DMS53 (cell line): ENCODE results near the gene MAPK4.

Experiments
- DNase-seq: peaks from one replicate; lab custom pipeline; 2025; lab: John Stamatoyannopoulos, UW

MAPK4 gene

DNA sequence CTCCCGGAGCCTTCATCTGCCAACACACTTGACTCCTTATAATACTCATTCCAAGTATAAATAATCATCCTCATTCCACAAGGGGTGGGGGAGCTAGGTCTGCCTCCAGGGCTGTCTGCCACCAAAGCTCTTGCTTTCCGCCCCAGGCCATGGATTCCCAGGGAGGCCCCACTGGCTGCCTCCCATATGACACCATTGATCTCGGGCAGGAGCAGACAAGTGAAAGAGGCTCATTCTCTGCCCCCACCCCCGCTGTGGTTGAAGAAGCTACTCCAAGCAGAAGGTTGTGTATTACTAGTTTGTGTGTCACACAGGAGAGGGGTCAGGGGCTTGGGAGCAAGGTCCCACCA lies 160.4 kb downstream of the MAPK4 start:
- no peak for DNase-seq

DNA sequence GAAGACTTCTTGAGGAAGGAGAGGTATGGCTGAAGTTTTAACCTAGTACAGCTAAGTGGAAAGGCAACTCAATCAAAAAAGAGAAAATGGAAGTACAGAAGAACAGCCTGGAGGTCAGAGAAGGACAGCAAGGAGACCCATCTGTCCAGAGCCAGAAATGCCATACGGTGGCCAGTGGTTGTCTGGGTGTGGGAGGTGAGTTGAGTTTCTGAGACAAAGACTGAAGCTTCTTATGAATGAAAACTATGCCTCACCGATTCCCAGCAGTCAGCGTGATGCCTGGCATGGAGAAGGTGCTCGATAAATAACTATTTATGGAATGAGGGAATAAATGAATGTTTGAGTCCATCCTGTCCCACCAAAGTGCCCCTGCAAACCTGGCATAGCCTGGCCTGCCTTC lies 161.1 kb downstream of the MAPK4 start:
- no peak for DNase-seq

DNA sequence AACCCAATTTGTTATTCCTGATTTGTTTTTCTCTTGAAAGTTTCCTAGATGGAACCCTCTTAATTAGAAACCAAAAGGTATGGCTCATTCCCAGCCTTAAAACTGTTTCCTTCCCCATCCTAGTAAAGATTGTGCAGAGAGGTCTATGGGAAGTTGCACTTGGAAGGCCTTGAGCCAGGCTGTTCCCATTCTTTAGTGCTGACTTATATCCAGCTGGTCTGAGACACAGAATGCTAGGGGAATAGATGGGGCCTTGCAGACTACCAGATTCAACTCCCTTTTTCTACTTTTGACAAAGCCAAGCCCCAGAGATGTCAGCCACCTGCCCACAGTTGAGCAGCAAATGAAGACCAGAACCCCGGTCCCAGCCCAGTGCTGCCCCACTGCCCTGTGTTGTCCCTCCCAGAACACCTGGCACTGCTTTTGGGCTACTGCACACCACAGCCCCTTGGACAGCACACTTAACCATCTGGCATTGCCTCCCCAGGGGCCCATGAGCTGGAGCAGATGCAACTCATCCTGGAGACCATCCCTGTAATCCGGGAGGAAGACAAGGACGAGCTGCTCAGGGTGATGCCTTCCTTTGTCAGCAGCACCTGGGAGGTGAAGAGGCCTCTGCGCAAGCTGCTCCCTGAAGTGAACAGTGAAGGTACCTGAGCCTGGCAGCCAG lies 161.7 kb downstream of the MAPK4 start:
- DNase-seq = no peak

DNA sequence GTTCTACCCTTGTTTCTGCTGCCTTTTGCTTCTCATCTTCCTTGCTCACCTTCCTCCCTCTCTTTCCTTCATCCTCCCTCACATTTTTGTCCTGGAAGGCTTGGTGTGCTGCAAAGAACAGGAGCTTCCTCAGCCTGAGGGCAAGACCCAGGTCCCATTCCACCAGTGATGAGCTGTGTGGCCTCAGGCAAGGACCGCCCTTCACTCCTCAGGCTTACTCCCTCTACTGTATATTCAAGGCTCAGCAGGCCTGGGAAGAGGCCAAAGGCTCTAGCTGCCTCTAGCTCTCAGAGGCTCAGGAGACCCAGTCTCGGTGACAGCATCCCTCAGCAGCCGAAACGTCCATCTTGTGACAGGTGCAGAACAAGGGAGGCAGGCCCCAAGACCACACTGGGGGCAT lies 162.4 kb downstream of the MAPK4 start:
- no peak for DNase-seq

DNA sequence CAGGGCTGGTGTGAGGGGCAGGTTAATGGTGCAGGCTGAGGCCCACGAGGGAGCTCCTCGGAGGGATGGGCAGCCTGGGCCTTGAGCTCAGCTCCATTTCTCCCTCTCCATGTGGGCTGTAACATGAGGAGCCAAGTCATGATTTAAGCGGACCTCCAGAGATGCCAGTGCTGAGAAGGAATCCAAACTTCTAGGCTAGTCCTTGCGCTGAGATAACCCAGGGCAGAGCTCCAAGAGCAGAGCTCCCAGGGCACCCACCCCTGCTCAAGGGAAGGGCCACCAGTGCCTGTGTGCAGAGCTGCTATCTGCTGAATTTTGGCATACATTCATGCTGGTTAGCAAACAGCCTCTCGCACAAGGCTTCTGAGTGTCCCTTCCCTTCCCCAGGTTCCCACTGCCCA lies 164.9 kb downstream of the MAPK4 start:
- no peak for DNase-seq

DNA sequence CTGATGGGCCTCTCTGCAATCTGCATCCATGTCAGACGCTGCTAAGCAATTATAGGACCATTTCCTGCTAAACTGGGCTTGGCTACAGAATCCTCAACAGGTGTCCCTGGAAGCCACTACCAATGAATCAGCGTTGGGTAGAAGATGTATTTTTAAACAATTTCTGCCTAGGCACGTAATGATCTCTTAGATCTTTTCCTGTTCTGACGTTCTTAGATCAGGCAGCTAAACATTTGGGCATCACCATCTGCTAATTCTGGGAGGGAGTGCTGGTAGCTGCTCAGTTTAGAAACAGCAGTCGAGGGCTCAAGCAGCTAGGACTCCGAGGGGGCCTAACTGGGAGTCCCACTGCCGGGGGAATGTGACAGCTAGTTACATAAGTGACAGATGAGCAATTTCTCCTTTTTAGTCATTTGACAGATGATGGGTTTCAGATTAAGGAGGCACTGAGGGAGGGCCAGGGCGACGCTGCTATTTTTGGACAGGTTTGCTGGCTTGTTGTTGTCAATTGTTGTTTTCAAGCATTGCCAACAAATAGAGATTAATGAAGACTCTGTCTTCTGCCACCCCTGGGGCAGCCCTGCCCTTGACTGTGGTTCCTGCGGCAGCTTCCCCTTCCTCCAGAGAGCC lies 167.2 kb downstream of the MAPK4 start:
- DNase-seq = no peak

DNA sequence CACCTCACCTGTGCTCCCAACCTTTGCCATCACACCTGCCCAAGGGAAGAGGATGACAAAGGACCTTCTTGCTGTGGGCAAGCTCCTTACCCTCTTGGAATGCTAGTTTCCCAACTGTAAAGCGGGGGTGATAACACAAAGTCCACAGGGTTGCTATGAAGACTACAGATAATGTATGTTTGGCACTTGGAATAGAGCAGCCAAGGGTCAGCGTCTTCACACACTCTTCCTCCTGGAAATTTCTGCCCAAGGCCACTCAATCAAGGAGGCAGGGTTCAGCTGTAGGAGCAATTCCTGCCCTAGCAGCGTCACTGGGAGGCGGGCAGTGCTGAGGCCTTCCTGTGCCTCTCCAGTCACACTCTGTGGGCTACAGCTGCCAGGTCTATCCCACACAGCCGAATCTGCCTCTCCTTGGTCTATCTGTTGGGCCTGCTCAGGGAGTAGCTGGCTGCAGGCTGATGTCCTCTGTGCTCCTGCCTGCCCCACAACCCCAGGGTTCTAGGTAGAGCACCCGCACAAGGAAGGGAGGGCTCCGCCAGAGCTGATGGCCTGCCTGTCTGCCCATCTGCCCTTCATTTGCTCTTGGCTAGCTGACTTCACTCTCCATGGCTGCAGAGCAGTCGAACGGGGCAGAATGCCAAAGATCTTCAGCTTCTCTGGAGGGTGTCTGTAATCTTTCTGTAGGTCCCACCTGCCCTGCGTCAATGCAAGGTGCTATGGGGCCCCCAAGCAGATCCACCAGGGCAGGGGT lies 168.0 kb downstream of the MAPK4 start:
- no peak for DNase-seq

DNA sequence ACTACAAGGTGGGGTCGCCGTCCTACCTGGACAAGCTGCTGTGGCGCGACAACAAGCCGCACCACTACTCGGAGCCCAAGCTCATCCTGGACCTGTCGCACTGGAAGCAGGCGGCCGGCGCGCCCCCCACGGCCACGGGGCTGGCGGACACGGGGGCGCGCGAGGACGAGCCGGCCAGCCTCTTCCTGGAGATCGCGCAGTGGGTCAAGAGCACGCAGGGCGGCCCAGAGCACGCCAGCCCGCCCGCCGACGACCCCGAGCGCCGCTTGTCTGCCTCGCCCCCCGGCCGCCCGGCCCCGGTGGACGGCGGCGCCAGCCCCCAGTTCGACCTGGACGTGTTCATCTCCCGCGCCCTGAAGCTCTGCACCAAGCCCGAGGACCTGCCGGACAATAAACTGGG lies 169.5 kb downstream of the MAPK4 start:
- DNase-seq = no peak

DNA sequence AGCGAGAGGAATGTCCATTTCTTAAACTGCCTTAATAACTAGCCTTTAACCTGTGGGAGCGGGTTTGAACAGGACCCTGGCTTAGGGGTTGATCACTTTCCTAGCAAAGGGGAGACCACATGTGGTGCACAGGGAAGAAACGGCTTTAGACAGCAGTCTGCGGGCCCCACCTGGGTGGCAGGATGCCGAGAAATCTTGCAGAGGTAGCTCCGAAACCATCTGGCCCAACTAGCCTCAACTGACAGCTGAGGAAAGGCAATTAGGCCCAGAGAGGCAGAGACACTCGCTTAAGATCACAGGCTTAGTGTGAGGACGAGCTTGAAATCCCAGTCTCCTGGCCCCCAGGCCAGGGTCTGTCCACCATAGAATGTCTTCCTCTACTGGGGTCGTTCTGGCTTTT lies 170.1 kb downstream of the MAPK4 start:
- no peak for DNase-seq

DNA sequence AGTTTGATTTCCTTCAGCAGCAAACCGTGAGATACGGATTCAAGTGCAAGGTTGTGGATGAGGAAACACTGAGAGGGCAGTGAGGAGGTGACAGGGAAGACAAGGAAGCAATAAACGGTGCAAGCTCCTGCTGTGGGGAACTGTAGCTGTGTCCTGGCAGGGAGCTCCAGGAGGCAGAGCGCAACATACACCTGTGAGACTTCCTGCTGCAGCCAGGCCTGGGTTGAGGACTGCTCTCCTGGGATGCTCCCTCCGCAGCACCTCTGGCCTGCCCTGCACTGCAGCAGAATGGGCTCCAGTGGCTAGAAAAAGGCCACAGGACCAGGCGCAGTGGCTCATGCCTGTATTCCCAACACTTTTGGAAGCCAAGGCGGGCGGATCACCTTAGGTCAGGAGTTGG lies 174.5 kb downstream of the MAPK4 start:
- DNase-seq = no peak

DNA sequence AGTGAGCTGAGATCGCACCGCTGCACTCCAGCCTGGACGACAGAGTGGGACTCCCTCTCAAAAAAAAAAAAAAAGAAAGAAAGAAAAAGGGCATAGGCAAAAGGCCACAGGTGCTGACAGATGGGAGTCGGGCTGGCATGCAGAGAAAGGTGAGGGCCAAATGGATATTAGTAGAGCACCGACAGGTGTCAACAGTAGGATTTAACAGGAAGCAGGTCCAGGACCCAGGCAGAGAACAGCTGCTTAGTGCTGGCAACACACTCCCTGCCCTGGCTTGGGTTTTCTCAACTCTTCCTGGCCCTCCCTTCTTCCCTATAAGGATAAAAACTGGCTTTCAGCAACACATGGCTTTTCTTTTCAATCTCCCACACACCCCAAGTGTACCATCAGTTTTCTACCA lies 175.0 kb downstream of the MAPK4 start:
- no peak for DNase-seq

DNA sequence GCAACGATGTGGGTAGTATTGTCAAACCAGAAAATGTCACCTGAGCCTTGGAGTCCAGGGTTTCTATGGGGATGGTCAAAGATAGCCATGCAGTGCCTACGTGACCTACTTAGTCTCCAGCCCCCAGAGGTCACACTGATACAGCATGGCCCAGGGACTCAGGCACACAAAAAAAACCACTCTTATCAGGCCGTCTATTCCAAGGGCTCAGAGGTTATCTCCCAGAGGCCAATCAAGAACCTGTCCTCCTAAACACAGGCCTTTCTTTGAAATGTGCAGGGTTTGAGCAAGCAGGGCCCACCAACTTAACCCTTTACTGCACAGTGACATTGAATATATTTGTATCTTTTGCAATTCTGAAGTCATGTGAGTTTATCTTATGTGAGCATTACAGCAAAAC lies 177.2 kb downstream of the MAPK4 start:
- no peak for DNase-seq

DNA sequence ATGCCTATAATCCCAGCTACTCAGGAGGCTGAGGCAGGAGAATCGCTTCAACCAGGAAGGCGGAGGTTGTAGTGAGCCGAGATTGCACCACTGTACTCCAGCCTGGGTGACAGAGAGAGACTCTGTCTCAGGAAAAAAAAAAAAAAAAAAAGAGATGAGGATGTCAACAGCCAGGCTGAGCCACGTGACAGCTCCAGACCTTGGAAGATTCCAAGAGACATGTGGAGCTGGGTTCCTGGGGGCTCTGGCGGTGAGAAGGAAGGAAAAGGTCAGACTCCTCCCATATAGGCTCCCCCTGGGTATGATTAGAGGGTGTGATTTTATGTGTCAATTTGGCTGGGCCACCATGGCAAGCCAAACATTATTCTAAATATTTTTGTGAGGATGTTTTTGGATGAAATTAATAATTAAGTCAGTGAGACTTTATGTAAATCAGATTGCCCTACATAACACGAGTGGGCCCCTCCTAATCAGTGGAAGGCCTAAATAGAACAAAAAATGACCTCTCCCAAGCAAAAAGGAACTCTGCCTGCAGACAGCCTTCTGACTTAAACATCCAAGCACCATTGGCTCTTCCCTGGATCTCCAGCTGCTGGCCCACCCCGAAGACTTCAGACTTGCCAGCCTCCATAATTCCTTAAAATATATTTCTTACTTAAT lies 178.3 kb downstream of the MAPK4 start:
- no peak for DNase-seq

DNA sequence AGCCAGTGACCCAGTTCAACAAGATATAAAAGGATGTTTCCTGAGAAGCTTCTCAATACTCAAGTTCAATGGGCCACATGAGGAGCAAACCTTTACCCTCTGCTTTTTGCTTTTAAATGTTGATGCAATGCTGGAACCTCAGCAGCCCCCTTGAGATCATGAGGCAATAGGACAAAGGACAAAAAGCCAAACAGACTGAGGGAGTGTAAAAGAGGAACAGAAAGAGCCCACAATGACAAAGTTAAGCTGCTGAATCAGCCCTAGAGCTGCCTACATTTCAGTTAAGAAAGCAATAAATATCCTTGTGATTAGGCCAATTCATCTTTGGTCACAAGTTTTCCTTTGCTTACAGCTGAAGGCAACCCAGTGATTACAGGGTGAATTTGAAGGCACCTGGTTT lies 183.1 kb downstream of the MAPK4 start:
- no peak for DNase-seq

DNA sequence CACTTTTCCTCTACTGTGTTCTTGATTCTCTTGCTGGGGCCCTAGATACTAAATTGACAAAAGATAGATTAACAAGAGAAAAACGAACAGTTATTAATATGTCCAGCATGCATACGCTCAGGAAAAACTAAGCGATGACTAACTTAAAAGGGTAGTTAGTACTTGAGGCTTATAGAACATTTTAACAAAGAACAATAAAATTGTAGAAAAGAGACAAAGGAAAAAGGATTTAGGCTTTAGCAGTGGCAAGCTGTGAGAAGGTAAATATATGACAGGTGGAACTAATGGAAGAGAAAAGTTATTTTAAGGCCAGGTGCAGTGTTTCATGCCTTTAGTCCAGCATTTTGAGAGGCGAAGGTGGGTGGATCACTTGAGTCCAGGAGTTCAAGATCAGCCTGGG lies 184.4 kb downstream of the MAPK4 start:
- no peak for DNase-seq

DNA sequence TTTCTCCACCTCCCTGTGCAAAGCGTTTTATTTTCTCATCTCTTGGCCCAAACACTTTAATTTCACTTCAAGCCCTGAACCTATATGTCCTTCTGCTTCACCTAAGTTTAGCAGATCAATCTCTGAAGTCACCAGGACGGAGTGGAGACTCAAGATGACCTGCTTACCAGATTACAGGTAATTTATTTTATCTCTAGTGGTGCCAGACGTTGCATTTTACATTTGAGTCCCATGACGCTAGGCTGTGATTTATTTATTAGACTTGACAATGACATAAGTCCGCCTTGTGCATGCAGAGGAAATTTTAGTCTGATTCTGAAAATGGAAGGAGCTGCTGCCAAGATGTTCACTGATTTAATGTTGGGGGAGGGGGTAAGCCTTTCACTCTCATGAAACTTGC lies 186.1 kb downstream of the MAPK4 start:
- DNase-seq = no peak

DNA sequence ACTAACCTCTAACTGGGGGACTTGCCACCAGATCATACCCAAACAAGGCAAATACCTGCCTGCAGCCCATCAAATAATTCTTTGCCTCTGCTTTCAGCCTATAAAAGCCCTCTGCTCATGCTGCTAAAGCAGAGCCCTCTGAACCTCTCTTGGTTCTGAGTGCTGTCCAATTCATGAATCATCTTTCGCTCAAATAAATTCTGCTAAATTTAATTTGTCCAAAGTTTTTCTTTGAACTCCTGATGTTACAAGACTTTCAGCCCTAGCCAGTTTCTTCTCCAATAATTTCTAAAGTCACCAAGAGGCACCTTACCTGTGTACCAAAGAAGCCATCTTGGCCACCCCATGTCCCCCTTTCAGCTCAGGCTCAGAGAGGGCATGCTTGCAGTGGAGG lies 188.0 kb downstream of the MAPK4 start:
- DNase-seq = no peak

DNA sequence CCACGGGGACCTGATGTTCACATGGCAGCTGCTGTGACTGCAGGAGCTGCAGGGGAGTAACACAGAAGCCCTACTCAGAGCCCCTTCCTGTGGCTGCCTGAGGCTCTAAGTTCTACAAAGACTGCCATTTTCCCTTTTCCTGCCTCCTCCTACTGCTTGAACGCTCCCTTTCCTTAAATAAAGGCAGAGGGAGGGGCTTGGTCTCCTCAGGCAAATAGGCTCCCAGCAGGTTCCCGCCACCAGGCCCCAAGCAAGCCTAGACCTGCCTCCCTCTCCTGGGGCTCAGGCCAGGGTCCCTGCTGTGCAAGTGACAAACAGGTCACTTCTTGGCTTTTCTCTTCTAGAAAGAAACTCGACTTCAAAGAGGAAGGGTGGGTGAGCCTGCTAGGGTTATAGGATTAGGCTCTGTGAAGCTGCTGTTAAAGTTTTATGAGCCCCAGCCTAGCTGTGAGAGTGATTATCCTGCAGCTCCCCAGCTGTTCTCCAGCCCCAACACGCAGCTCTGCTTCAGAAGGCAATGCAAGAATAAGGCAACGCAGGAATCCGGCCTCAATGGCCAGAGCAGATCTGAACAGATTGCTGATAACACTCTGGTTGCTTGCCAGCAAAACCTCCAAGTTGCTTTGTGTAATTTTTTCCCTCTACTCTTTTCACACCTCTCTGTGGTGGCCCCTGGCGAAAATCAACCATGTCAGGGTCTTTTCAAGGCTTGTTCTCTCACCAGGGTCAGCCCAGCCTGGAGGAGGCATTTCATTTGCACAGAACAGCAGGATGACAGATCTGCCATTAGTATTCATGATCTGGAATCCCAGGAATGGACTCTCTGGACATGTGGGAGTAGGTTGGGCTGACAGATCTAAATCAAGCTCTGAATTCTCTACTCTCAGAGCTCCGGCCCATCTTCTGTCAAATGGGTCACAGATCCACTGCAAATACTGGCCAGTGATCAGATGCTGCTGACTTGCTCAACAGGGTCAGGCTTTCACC lies 188.6 kb downstream of the MAPK4 start:
- DNase-seq = no peak

DNA sequence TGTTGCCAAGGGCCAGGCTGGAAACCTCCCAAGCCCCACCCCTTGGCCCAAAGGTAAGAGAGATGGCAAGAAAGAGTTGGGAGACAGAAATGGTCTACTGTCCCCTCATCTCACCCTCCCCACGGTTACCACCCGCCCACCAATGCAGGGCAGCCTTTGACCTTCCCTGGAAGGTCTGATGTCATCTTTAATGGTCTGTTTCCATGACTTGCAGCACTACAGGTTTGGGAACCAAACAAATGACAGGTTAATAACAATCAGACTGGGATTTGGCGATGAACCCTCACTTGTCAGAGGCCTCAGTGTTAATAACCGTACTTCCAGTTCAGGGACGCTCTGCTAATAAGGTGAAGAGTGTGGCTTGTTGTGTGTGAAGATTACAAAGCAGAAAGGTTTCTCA lies 189.5 kb downstream of the MAPK4 start:
- no peak for DNase-seq

DNA sequence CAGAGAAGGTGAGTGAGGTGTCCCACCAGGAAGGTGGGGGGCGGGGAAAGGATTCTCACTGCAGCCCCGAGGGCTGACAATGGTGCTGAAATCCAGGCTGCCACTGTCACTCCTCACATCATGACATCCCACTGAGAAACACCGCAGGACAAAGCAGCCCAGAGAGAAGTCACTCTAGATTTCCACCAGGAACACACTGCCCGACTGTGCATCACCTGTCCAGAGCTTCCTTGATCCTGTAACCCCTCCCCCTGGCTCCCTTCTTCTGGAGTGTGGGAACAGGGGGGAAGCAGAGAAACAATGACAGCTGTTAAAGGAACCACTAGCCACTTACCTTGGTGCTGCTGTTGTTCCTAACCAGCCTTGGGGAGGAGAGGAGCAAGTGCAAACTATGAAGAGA lies 190.1 kb downstream of the MAPK4 start:
- no peak for DNase-seq

DNA sequence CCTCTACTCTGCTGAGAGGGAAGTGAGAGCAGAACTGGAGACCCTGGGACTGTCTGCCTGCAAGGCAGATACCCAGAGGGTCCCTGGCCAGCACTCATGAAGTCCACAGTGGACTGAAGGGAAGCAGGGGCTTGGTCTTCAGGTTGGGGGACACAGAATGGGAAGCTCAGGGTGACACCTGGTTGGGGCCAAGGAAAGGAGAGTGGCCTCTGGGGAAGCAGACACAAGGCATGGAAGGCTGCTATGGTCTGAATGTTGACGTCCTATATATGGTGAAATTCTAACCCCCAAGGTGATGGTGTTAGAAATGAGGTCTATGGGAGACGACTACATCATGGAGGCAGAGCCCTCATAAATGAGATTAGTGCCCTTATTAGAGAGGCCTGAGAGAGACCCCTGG lies 190.7 kb downstream of the MAPK4 start:
- no peak for DNase-seq

DNA sequence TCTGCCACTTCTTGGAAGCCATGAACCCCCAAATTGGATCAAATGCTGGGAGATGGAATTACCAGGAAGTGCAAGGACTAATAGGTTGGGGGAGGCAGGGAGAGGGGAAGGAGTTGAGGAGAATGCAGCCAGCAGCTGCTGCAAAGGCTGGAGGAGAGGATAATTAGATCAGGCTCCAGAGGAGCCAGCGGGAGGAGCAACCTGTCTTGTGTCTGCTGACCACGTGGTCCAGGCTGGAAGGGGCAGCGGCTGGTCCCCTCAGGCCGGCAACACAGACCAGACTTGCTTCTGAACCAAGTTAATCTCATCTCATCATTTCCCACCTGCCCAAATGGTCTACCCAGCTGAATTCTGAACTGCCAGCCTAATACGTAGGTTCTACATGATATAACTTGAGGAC lies 191.6 kb downstream of the MAPK4 start:
- no peak for DNase-seq
